Endothelial cell of umbilical vein (primary cell): ENCODE data around the gene ESPNL. TPM values are rescaled to one million over a fixed set of nuclear protein-coding genes. Genes with fewer than 3 reads are reported as not detected.

Experiments used
- BruUV-seq: library from RNA; stranded (reverse); fragments of 400-500 nt; replicated peaks from 2 replicates; lab custom pipeline; 2021; lab: Mats Ljungman, UMichigan
- CTCF ChIA-PET: fragments of 300-600, 350-600 bp; sonication (Branson Sonifier 250); formaldehyde crosslinking; loops from one replicate; lab custom pipeline; 2021; ENCODE audit warnings: antibody characterized with exemption, inconsistent platforms; lab: Charles Lee
- POLR2A ChIA-PET: fragments of 300-600, 350-600 bp; sonication (Branson Sonifier 250); formaldehyde crosslinking; loops from one replicate; lab custom pipeline; 2021; ENCODE audit warnings: antibody characterized with exemption, inconsistent platforms; lab: Charles Lee
- DNase-seq: peaks from one replicate; pipeline ENCODE4 v3.0.0-alpha.2; 2011; ENCODE audit warnings: low read depth, low spot score
- FAIRE-seq: peaks from 2 replicates; lab custom pipeline; 2011; peaks lifted over from hg19 to GRCh38; lab: Jason Lieb, UNC
- H2AFZ ChIP-seq: 2 replicates; pipeline ENCODE4 v1.6.0; 2012; ENCODE audit warnings: low read depth, low read length, control low read depth, inconsistent platforms
- H3K27ac ChIP-seq: 2 replicates; pipeline ENCODE4 v1.5.1; 2011; ENCODE audit warnings: low read depth, mild to moderate bottlenecking, control low read depth, low read length, moderate library complexity; ENCODE audit not compliant: insufficient read depth
- H3K27me3 ChIP-seq, 2 experiments: 2 replicates each; pipeline versions ENCODE4 v1.6.0 to v1.6.1; 2011; ENCODE audit warnings: low read length in 2 of 2, mixed read lengths in 1 of 2; ENCODE audit not compliant: control insufficient read depth in 2 of 2, insufficient read depth in 2 of 2
- H3K36me3 ChIP-seq, 2 experiments: 2 replicates in 1 of 2; 3 replicates in 1 of 2; pipeline ENCODE4 v1.5.1; 2011; ENCODE audit warnings: low read length in 2 of 2, mild to moderate bottlenecking in 1 of 2, moderate library complexity in 1 of 2; ENCODE audit not compliant: control insufficient read depth in 2 of 2, insufficient read depth in 2 of 2; ENCODE audit errors: extremely low read depth in 1 of 2
- H3K4me1 ChIP-seq: 3 replicates; pipeline ENCODE4 v1.5.1; 2011; ENCODE audit warnings: mild to moderate bottlenecking, low read length; ENCODE audit not compliant: control insufficient read depth, insufficient read depth; ENCODE audit errors: extremely low read depth
- H3K4me2 ChIP-seq: 2 replicates; pipeline ENCODE4 v1.6.1; 2011; ENCODE audit warnings: low read length, control low read depth, mixed read lengths; ENCODE audit not compliant: insufficient read depth
- H3K4me3 ChIP-seq, 3 experiments: fragments of 200-600 bp in 1 of 3; sonication (generic), shearing (Covaris generic) in 1 of 3; replicated peaks in 1 of 3; 2 replicates each; pipeline ENCODE4 v1.5.1; 2011 to 2016; ENCODE audit warnings: control low read depth in 3 of 3, low read length in 3 of 3, mild to moderate bottlenecking in 2 of 3, inconsistent platforms in 1 of 3, low read depth in 1 of 3, moderate library complexity in 1 of 3; ENCODE audit not compliant: insufficient read depth in 1 of 3
- H3K79me2 ChIP-seq: 2 replicates; pipeline ENCODE4 v1.6.0; 2012; ENCODE audit warnings: low read length, inconsistent platforms; ENCODE audit not compliant: control insufficient read depth, insufficient read depth
- H3K9ac ChIP-seq: replicated peaks from 2 replicates; pipeline ENCODE3; 2011; ENCODE audit warnings: low read length, control low read depth; ENCODE audit not compliant: insufficient read depth; ENCODE audit errors: extremely low read depth
- H3K9me1 ChIP-seq: replicated peaks from 3 replicates; pipeline ENCODE4 v1.6.0; 2011; ENCODE audit warnings: mild to moderate bottlenecking, low read length; ENCODE audit not compliant: control insufficient read depth, insufficient read depth; ENCODE audit errors: extremely low read depth
- H3K9me3 ChIP-seq: replicated peaks from 2 replicates; pipeline ENCODE4 v1.5.1; 2012; ENCODE audit warnings: low read length, inconsistent platforms; ENCODE audit not compliant: control insufficient read depth, insufficient read depth
- H4K20me1 ChIP-seq: replicated peaks from 2 replicates; pipeline ENCODE3; 2011; ENCODE audit warnings: mild to moderate bottlenecking, low read length; ENCODE audit not compliant: control insufficient read depth, insufficient read depth; ENCODE audit errors: extremely low read depth
- CTCF ChIP-seq, 2 donors: IDR thresholded peaks; 1 replicate in 1 of 2; 2 replicates in 1 of 2; pipeline ENCODE4 v1.5.1; 2011; ENCODE audit warnings: low read length in 2 of 2, mild to moderate bottlenecking in 2 of 2, moderate library complexity in 2 of 2, control low read depth in 1 of 2, inconsistent platforms in 1 of 2, low read depth in 1 of 2; ENCODE audit not compliant: insufficient read depth in 1 of 2; ENCODE audit errors: extremely low read depth in 1 of 2
- EZH2 ChIP-seq: IDR thresholded peaks from 2 replicates; pipeline ENCODE4 v1.6.1; 2012; ENCODE audit warnings: borderline replicate concordance, low read depth, mild to moderate bottlenecking, moderate library complexity, low read length, inconsistent platforms; ENCODE audit not compliant: severe bottlenecking
- JUN ChIP-seq: IDR thresholded peaks from 2 replicates; pipeline ENCODE4 v1.6.1; 2011; ENCODE audit warnings: borderline replicate concordance, low read depth; ENCODE audit not compliant: insufficient read length, insufficient read depth
- MAX ChIP-seq: IDR thresholded peaks from 2 replicates; pipeline ENCODE4 v1.6.1; 2011; ENCODE audit not compliant: insufficient read depth, insufficient read length
- MYC ChIP-seq: IDR thresholded peaks from one replicate; pipeline ENCODE4 v1.6.1; 2011; ENCODE audit warnings: mild to moderate bottlenecking, low read depth, low read length
- POLR2A ChIP-seq: IDR thresholded peaks from 2 replicates; pipeline ENCODE4 v1.6.1; 2012; ENCODE audit warnings: low read depth, mild to moderate bottlenecking, control low read depth, low read length
- POLR2AphosphoS5 ChIP-seq: IDR thresholded peaks from 2 replicates; pipeline ENCODE4 v1.6.1; 2012; ENCODE audit warnings: low read depth, mild to moderate bottlenecking, control low read depth, low read length, moderate library complexity; ENCODE audit not compliant: insufficient read depth
- dilution Hi-C: fragments of 300-500 bp; cut with MboI; formaldehyde crosslinking; loops from one replicate; pipeline ENCODE4 v1.15.0; 2019; ENCODE audit warnings: low sequenced_read_pairs; ENCODE audit not compliant: extremely low pct_ligation_motif_present
- intact Hi-C: fragments of 100-400 bp; cut with micrococcal nuclease; formaldehyde crosslinking; loops from one replicate; pipeline ENCODE4 v1.10.0; 2022
- polyA plus RNA-seq, 4 experiments: library from polyadenylated mRNA; depleted of rRNA in 3 of 4; stranded (reverse) in 3 of 4; unstranded in 1 of 4; fragments of >200 nt; gene quantifications; 2 replicates each; pipeline versions ENCODE4 v1.2.1 to v1.2.3, GENCODE V29; 2011 to 2012; ENCODE audit warnings: missing spikeins in 1 of 4
- total RNA-seq: library from RNA; stranded (reverse); gene quantifications from 2 replicates; pipeline ENCODE4 v1.2.3, GENCODE V29; 2021

ESPNL gene
- total and polyA plus RNA-seq, 2 donors (not counting 3 experiments of a cell fraction or from before 2014, with no cell fraction given), result not detected

- no TSS peak for BruUV-seq
- Histone ChIP-seq H3K4me1 (no peaks in the 10 kb centered on the region), H3K4me2 (no peak overlapping the region), H3K27ac (no peak overlapping the region), H2AFZ (no peak overlapping the region), H3K4me3 (no peak overlapping the region), H3K27me3 (no peaks in the 10 kb centered on the region), H3K79me2 (no peaks in the 10 kb centered on the region), H3K36me3 (no peaks in the 10 kb centered on the region), H3K9me1 (no peaks in the 10 kb centered on the region), H3K9me3 (peaks cover 1% of the 10 kb centered on the region), H3K9ac (no peak overlapping the region), H4K20me1 (no peaks in the 10 kb centered on the region)
- TF ChIP-seq POLR2A (no peak), JUN (no peak), EZH2 (no peak), CTCF (IDR thresholded peaks at IDR 0.05; ENCODE audit: extremely low read depth in 1 of 2, insufficient read depth in 1 of 2, low read depth in 1 of 2, low read length in 2 of 2) (no peak), MAX (no peak), MYC (no peak), POLR2AphosphoS5 (no peak)
- POLR2A ChIA-PET, result no interaction called here
- intact Hi-C loops, result loop anchor here (1.0 to 10.0 kb wide), 3 partner anchors 35 to 249 kb away; no protein-coding TSS in a partner anchor
- DNase-seq, result no peak
- CTCF ChIA-PET, result interaction anchor here (1.2 to 1.7 kb wide), 2 partner anchors 13 to 156 kb away, joined by 3 to 7 read pairs; no protein-coding TSS in a partner anchor
- FAIRE-seq, result no peak
- dilution Hi-C loops, result no loop called here
Measured at GRCh38 chr2:238107525-238108422, 7.6 kb downstream of the ESPNL start.
